HS-5 (cell line): Measurements from ENCODE around the gene CHST14.

Experiments used
- DNase-seq: peaks from one replicate; pipeline ENCODE4 v3.0.0-alpha.2; 2012; ENCODE audit warnings: low read depth

The CHST14 gene

GRCh38 chr15:40463886-40464545, 6.8 kb upstream of the CHST14 start:
- no peak for DNase-seq

- no peak for DNase-seq
Measured at GRCh38 chr15:40464595-40465185, 6.1 kb upstream of the CHST14 start.

- DNase-seq = no peak
Measured at GRCh38 chr15:40465939-40466338, 4.8 kb upstream of the CHST14 start.

GRCh38 chr15:40466426-40467260, 4.1 kb upstream of the CHST14 start:
- no peak for DNase-seq

DNA sequence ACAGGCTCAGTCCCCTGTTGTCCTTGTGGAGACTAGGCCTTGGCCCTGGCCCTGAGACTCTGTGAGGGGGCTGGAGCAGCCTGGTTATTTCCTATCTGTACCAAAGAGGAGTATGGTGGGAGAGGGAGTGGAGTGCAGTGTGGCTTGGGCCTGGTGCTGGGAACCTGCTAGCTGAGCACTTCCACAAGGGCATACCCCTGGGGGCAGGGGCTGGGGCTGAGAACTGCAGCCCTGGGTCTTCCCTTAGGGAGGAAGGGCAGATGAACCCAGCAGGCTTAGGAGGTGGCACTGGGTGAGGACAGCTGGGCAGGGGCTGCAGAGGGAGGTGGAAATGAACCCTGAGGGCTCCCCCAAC, 3.5 kb upstream of the CHST14 start:
- DNase-seq = no peak

DNA sequence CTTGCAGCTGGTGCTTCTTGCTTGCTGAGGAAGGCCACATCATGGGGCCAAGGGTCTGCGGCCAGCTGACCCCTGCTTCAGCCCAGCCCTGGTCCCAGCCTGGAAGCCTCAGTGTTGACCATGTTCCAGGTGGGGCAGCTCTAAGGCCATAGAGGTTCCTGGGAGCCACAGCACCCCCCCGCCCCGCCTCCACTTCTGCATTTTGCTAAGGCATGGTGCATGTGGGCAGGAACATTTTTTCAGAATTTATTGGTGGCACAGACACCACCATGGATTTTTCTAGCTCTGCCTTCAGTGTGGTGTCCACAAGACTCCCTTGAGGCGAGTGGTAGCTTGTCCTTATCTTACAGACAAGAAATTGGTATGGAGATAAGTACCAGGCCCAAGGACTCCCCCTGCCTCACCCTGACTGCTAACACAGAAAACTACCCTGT, 1.9 kb upstream of the CHST14 start:
- DNase-seq = no peak

- no peak for DNase-seq
Measured at GRCh38 chr15:40469776-40470390, 901 bp upstream of the CHST14 start.

DNA sequence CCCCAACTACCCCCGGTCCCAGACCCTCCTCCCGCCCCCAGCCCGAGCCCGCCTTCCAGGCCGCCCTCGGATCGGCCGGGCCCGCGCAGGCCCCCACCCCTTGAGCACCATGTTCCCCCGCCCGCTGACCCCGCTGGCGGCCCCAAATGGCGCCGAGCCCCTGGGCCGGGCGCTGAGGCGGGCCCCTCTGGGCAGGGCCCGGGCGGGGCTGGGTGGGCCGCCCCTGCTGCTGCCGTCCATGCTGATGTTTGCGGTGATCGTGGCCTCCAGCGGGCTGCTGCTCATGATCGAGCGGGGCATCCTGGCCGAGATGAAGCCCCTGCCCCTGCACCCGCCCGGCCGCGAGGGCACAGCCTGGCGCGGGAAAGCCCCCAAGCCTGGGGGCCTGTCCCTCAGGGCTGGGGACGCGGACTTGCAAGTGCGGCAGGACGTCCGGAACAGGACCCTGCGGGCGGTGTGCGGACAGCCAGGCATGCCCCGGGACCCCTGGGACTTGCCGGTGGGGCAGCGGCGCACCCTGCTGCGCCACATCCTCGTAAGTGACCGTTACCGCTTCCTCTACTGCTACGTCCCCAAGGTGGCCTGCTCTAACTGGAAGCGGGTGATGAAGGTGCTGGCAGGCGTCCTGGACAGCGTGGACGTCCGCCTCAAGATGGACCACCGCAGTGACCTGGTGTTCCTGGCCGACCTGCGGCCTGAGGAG, 472 bp downstream of the CHST14 start:
- DNase-seq = no peak

DNA sequence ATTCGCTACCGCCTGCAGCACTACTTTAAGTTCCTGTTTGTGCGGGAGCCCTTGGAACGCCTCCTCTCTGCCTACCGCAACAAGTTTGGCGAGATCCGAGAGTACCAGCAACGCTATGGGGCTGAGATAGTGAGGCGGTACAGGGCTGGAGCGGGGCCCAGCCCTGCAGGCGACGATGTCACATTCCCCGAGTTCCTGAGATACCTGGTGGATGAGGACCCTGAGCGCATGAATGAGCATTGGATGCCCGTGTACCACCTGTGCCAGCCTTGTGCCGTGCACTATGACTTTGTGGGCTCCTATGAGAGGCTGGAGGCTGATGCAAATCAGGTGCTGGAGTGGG, 995 bp downstream of the CHST14 start:
- DNase-seq = no peak

GRCh38 chr15:40472171-40472727, 1.5 kb downstream of the CHST14 start:
- DNase-seq = no peak

DNA sequence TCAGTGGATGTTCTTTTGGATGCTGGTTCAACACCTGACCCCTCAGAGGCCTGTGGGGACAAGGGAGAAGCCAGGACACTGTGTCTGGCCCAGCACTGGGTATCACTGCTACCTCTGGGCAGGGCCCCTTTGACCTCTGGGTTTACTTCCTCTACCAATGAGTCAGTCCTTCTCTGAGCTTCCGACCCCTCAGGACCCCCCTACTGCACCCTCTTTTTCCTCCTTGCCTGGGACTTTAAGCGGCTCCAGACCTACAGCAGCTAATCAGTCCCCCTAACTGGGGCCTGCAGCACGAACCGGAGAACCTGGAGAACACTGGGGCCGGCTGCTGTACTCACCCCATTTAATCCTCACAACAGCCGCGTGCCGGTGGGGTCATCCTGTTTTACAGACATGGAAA, 3.8 kb downstream of the CHST14 start:
- no peak for DNase-seq

DNA sequence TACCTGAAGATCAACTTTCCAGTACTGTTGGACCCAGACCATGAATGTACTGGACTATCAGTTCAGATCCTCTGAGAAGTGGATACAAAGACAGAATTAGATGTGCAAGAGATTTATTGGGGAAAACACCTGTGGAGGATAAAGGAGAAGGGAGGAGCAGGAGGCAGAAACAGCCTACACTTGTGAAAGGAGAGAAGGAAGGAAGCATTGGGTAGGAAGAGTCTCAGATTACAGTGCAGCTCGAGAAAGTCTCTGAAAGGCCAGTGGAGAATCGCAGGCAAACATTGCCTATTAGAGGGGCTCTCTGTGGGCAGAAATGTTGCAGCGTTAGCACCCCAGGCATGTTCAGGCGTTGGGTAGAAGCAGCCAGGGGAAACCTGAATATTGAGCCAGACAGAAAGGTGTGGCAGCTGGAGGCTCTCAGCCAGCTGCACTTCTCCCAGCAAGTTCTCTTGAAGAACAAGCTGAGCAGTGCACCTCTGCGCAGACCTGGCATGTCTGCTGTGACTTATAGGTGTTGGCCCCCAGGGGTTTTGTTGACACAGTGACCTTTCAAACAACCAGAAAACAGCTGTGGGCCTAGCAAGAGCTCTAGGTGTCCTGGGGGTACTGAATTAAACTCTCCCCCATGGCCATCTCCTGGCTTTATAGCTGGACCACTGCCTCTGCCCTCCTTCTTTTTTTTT, 7.0 kb downstream of the CHST14 start:
- DNase-seq = no peak

DNA sequence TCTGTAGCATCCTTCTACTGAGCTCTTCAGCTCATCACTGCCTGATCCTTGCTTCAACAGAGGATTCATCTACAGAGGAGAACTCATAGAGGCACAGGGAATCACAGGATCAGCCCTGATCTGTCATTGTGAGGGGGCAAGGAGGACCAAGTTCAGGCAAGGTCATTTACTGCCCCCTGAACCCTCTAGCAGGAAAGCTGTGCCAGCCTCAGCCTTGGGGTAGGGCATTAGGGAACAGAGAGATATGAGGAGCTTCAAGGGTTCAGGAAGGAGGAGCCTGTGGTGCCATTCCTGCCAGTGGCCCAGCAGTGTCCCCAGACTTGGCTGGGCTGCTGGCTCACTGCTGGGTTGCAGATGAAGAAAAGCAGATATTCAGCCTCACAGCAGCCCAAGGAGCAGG, 8.2 kb downstream of the CHST14 start:
- no peak for DNase-seq

GRCh38 chr15:40481341-40482074, 10.7 kb downstream of the CHST14 start:
- DNase-seq = no peak

DNA sequence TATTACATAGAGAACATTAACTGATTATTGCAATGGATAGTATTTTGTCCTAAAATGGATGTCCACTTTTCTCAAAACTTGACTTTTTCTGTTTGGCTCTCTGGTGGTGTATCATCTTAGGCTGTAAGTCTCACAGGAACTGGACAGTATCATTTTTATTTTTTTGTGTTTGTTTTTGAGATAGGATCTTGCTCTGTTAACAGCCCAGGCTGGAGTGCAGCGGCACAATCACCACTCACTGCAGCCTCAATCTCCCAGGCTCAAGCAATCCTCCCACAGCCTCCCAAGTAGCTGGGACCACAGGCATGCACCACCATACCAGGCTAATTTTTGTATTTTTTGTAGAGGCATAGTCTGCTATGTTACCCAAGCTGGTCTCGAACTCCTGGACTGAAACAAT, 13.1 kb downstream of the CHST14 start:
- DNase-seq = no peak

DNA sequence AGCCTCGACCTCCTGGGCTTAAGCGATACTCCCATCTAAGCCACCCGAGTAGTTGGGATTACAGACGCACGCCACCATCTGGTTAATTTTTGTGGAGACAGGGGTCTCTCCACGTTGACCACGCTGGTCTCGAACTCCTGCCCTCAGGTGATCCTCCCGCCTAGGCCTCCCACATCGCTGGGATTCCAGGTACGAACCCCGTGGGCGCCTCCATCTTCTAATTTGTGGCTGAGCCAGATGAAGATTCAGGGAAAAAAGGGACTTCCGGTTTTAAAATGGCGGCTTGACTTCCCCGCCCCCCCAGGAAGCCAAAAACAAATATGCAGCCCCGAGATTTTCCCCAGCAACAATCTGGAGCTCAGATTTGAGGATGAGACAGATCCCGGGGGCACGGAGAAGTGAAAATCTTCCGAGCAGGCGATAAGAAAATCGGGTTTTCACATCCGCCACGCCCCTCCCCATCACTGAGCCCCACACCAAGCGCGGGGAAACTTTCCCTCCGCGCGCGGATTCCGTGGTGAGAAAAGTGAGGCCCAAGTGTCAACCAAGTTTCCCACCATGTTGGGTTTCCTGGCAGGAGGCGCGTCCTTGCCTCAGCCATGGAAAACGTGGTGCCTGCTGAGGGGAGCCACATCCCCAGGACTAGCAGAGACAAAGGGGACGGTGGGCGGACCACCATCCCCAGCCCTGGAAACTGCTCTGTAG, 15.4 kb downstream of the CHST14 start:
- no peak for DNase-seq

GRCh38 chr15:40487816-40488682, 17.3 kb downstream of the CHST14 start:
- DNase-seq = no peak

DNA sequence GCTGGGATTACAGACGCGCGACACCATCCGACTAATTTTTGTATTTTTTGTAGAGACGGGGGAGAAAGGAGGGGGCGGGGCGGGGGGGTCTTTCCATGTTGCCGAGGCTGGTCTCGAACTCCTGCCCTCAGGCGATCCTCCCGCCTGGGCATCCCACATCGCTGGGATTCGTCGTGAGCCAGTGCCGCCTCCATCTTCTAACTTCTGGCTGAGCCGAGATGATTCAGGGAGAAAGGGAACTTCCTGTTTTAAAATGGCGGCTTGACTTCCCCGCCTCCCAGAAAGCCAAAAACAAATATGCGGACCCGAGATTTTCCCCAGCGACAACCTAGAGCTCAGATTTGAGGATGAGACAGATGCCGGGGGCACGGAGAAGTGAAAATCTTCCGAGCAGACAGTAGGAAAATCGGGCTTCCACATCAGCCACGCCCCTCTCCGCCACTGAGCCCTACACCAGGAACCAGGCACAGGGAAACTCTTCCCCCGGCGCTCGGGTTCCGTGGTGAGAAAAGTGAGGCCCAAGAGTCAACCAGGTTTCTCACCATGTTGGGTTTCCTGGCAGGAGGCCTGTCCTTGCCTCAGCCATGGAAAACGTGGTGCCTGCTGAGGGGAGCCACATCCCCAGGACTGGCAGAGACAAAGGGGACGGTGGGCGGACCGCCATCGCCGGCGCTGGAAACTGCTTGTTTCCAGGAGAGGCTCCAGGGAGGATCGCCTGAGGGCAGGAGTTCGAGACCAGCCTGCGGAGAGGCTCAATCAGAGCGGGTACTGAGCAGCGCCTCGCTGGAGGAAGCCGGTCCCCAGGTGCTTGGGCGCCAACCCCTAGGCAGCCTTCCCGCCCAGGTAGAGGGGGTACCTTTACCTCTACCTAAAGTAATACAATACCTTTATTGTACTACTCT, 18.7 kb downstream of the CHST14 start:
- DNase-seq = no peak
